Loucy (cell line): ENCODE data around the gene SEC63.
"Not testable (repeated sequence)": the region's sequence is repeated elsewhere in the genome, so short reads cannot be mapped to it uniquely, and the experiment has no call there.

Experiments
- H2AFZ ChIP-seq: fragments of 200-600 bp; sonication (generic); 2 replicates; pipeline ENCODE4 v1.6.0; 2016; ENCODE audit warnings: antibody characterized with exemption, mild to moderate bottlenecking, low read length, moderate library complexity
- H3F3A ChIP-seq: fragments of 200-600 bp; 2 replicates; pipeline ENCODE4 v1.6.0; 2016; ENCODE audit warnings: antibody characterized with exemption, low read depth, mild to moderate bottlenecking
- H3K27me3 ChIP-seq: fragments of 200-600 bp; sonication (generic); 2 replicates; pipeline ENCODE4 v1.6.1; 2014; ENCODE audit warnings: low read length, mild to moderate bottlenecking; ENCODE audit not compliant: insufficient read depth, poor library complexity, severe bottlenecking
- H3K36me3 ChIP-seq: fragments of 200-600 bp; sonication (generic); 2 replicates; pipeline ENCODE4 v1.6.1; 2016; ENCODE audit warnings: low read length; ENCODE audit not compliant: insufficient read depth
- H3K4me1 ChIP-seq: fragments of 200-600 bp; sonication (generic); 2 replicates; pipeline ENCODE4 v1.5.1; 2014; ENCODE audit warnings: low read length, mild to moderate bottlenecking; ENCODE audit not compliant: insufficient read depth, poor library complexity, severe bottlenecking
- H3K4me2 ChIP-seq: fragments of 200-600 bp; sonication (generic); 2 replicates; pipeline ENCODE4 v1.6.0; 2014; ENCODE audit warnings: antibody characterized with exemption, low read length, low read depth, mild to moderate bottlenecking; ENCODE audit not compliant: poor library complexity, severe bottlenecking
- H3K4me3 ChIP-seq: fragments of 200-600 bp; sonication (generic); 2 replicates; pipeline ENCODE4 v1.5.1; 2014; ENCODE audit warnings: low read length, mild to moderate bottlenecking, mixed read lengths; ENCODE audit not compliant: poor library complexity, severe bottlenecking
- H3K79me2 ChIP-seq: fragments of 200-600 bp; sonication (generic); 2 replicates; pipeline ENCODE4 v1.6.1; 2014; ENCODE audit warnings: low read length; ENCODE audit not compliant: insufficient read depth
- H3K9ac ChIP-seq: fragments of 200-600 bp; sonication (generic); 2 replicates; pipeline ENCODE4 v1.6.0; 2014; ENCODE audit warnings: mild to moderate bottlenecking, low read depth, low read length, moderate library complexity; ENCODE audit not compliant: poor library complexity, severe bottlenecking
- H3K9me2 ChIP-seq: fragments of 200-600 bp; sonication (generic); replicated peaks from 2 replicates; pipeline ENCODE4 v1.6.1; 2016; ENCODE audit warnings: low read depth, low read length, mixed read lengths
- H3K9me3 ChIP-seq: fragments of 200-600 bp; sonication (generic); 2 replicates; pipeline ENCODE4 v1.6.1; 2014; ENCODE audit warnings: mild to moderate bottlenecking, antibody characterized with exemption, low read length, low read depth; ENCODE audit not compliant: insufficient read depth
- H4K20me1 ChIP-seq: fragments of 200-600 bp; sonication (generic); 2 replicates; pipeline ENCODE4 v1.6.0; 2014; ENCODE audit warnings: antibody characterized with exemption, low read length, mild to moderate bottlenecking; ENCODE audit not compliant: insufficient read depth, poor library complexity, severe bottlenecking
- CTCF ChIP-seq: fragments of 200-600 bp; sonication (generic); conservative IDR thresholded peaks from 2 replicates; pipeline ENCODE4 v1.5.1; 2014; ENCODE audit warnings: mild to moderate bottlenecking, antibody characterized with exemption, low read length
- EZH2phosphoT487 ChIP-seq: fragments of 200-600 bp; IDR thresholded peaks from 2 replicates; pipeline ENCODE4 v1.6.1; 2018; ENCODE audit warnings: antibody characterized with exemption, mild to moderate bottlenecking, moderate library complexity, borderline replicate concordance

SEC63 gene

GRCh38 chr6:107991772-107992550 lies 34.0 kb upstream of the SEC63 start:
- Histone ChIP-seq H3K4me2 (no peak overlapping the region), H3K27me3 (no peaks in the 10 kb centered on the region), H3K9ac (no peak overlapping the region), H2AFZ (peak overlapping the region; percentile 41; the same call in 1 of the 2 replicates), H4K20me1 (no peaks in the 10 kb centered on the region), H3K9me3 (no peaks in the 10 kb centered on the region), H3K9me2 (no peaks in the 10 kb centered on the region), H3K79me2 (no peaks in the 10 kb centered on the region), H3K4me3 (no peak overlapping the region), H3F3A (no peaks in the 10 kb centered on the region), H3K4me1 (peaks cover 15% of the 10 kb centered on the region), H3K36me3 (no peaks in the 10 kb centered on the region)
- TF ChIP-seq CTCF: no peak
- TF ChIP-seq EZH2phosphoT487: no peak

GRCh38 chr6:107991061-107991460 lies 33.1 kb upstream of the SEC63 start:
- Histone ChIP-seq H3K9ac (no peak overlapping the region), H3K9me3 (no peaks in the 10 kb centered on the region), H3K4me3 (no peak overlapping the region), H4K20me1 (no peaks in the 10 kb centered on the region), H3K79me2 (no peaks in the 10 kb centered on the region), H3K4me2 (peak overlapping the region; percentile 40), H2AFZ (peak overlapping the region; percentile 90), H3F3A (no peaks in the 10 kb centered on the region), H3K36me3 (no peaks in the 10 kb centered on the region), H3K27me3 (no peaks in the 10 kb centered on the region), H3K4me1 (peaks cover 15% of the 10 kb centered on the region), H3K9me2 (no peaks in the 10 kb centered on the region)
- TF ChIP-seq CTCF (no peak), EZH2phosphoT487 (no peak)

- H3K9me3 ChIP-seq, H3K9me2 ChIP-seq, H3F3A ChIP-seq, H4K20me1 ChIP-seq, H3K79me2 ChIP-seq, H3K4me3 ChIP-seq, H3K9ac ChIP-seq, H3K27me3 ChIP-seq, H3K36me3 ChIP-seq: not testable (repeated sequence)
- Histone ChIP-seq H2AFZ (peak overlapping the region; percentile 90), H3K4me1 (peaks cover 15% of the 10 kb centered on the region), H3K4me2 (peak overlapping the region; percentile 40)
These were observed 32.6 kb upstream of the SEC63 start for GRCh38 chr6:107990587-107990986.
